GM12872 (cell line): Measurements from ENCODE around the gene CTDSP1.

Experiments
- TF ChIP-seq, protein P1 (sequence below): IDR thresholded peaks from 3 replicates; pipeline ENCODE4 v1.5.1; 2011; ENCODE audit warnings: low read depth, mild to moderate bottlenecking, low read length, moderate library complexity; ENCODE audit not compliant: insufficient read depth

Gene CTDSP1

GRCh38 chr2:218386505-218387368, 12.9 kb upstream of the CTDSP1 start:
- TF ChIP-seq, protein P1, sequence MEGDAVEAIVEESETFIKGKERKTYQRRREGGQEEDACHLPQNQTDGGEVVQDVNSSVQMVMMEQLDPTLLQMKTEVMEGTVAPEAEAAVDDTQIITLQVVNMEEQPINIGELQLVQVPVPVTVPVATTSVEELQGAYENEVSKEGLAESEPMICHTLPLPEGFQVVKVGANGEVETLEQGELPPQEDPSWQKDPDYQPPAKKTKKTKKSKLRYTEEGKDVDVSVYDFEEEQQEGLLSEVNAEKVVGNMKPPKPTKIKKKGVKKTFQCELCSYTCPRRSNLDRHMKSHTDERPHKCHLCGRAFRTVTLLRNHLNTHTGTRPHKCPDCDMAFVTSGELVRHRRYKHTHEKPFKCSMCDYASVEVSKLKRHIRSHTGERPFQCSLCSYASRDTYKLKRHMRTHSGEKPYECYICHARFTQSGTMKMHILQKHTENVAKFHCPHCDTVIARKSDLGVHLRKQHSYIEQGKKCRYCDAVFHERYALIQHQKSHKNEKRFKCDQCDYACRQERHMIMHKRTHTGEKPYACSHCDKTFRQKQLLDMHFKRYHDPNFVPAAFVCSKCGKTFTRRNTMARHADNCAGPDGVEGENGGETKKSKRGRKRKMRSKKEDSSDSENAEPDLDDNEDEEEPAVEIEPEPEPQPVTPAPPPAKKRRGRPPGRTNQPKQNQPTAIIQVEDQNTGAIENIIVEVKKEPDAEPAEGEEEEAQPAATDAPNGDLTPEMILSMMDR = no peak

GRCh38 chr2:218387369-218388194, 12.1 kb upstream of the CTDSP1 start:
- TF ChIP-seq, protein P1 = no peak

GRCh38 chr2:218389333-218390150, 10.1 kb upstream of the CTDSP1 start:
- TF ChIP-seq, protein P1 = no peak

DNA sequence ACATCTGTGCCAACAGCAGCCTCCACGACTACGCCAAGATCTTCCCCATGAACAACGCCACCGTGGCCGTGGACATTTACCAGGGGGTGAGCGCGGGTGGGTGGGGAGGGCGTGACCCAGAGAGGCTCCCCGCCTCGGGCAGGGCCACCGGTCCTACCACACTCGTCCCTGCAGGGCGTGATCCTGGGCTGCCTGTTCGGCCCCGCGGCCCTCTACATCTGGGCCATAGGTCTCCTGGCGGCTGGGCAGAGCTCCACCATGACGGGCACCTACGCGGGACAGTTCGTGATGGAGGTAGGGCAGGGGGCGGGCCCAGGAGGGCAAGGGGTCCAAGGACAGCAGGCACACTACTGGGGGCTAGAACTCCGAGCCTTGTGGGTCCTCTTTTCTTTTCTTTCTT, 8.5 kb upstream of the CTDSP1 start:
- TF ChIP-seq, protein P1 = no peak

- TF ChIP-seq, protein P1 = no peak
These were observed 7.2 kb upstream of the CTDSP1 start for GRCh38 chr2:218392459-218392858.

DNA sequence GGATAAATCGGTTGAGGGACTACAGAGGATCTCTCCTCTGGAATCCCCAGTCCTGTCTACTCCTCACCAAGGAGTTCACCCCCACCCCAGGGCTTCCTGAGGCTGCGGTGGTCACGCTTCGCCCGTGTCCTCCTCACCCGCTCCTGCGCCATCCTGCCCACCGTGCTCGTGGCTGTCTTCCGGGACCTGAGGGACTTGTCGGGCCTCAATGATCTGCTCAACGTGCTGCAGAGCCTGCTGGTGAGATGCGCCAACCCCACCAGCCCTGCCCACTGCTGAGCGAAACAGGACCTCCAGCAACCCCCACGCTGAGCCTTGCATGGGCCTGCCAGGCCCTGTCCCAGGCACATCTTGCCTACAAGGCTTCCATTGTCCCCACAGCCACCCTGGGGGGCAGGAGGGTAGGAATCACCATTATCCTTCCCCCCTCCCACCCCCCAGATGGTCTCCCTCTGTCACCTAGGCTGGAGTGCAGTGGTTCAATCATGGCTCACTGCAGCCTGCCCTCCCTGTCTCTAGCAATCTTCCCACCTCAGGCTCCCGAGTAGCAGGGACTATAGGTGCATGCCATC, 6.7 kb upstream of the CTDSP1 start:
- TF ChIP-seq, protein P1 = no peak
